Heart left ventricle (tissue), 13 donors: ENCODE results near the gene USP48.

Experiments
- POLR2A ChIP-seq, 2 donors: fragments of 450-650 bp; IDR thresholded peaks; one replicate each; pipeline ENCODE4 v1.6.1; 2017; ENCODE audit warnings: antibody characterized with exemption in 2 of 2, mild to moderate bottlenecking in 2 of 2, moderate library complexity in 2 of 2
- TF ChIP-seq, protein P1 (sequence below), 12 donors: fragments of 200-600 bp; sonication (generic) in 4 of 12; IDR thresholded peaks; one replicate each; pipeline versions ENCODE4 v1.5.0 to v1.8.0; 2018 to 2022; ENCODE audit warnings: antibody characterized with exemption in 12 of 12, mild to moderate bottlenecking in 5 of 12
- donor health status: ischemic (EF 13 %, LVEDD 7.1; RV severe dilation, severe dysfunction).
- donor health status: DM: no; HTN: yes; CAD: no.
- donor health status: DM: no; HTN: no; CAD: no.
- donor health status: ischemic (EF 25% LVEDD 6.9; RV normal size, moderate dysfunction).
- donor health status: ischemic (EF 25% LVEDD 5.7; RV mildly dilated, moderate dysfunction).
- donor health status: ischemic (EF 35%, LVEDD 5.7; RV mildly dilated, moderate dysfunction).
- donor health status: nonischemic (EF 11% LVEDD 7.7; RV severe dilation, severe dysfunction).
- donor health status: DM: yes; HTN: yes; CAD: no.
- donor health status: PGD.
- donor health status: ischemic (EF 29% LVEDD 5.4; RV normal size, mild dysfunction).
- donor health status: nonischemic (EF 23%, LVEDD 6.1; RV moderate dilation, normal function).

DNA sequence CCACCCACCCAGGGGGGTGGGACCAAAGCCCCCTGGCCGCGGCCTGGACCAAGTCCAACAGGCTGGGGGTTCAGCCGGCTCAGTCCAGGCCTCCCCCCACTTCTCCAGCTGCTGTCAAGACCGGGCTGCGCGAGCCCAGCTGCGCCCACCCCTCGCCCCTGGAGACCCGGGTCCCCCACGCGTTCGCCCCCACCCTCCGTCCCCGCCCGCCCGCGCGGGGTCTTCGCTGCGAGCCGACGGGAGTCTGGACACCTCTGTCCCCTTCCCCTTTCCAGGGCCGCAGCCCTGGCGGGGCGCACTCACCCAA, 114.0 kb downstream of the USP48 start:
- TF ChIP-seq, protein P1, sequence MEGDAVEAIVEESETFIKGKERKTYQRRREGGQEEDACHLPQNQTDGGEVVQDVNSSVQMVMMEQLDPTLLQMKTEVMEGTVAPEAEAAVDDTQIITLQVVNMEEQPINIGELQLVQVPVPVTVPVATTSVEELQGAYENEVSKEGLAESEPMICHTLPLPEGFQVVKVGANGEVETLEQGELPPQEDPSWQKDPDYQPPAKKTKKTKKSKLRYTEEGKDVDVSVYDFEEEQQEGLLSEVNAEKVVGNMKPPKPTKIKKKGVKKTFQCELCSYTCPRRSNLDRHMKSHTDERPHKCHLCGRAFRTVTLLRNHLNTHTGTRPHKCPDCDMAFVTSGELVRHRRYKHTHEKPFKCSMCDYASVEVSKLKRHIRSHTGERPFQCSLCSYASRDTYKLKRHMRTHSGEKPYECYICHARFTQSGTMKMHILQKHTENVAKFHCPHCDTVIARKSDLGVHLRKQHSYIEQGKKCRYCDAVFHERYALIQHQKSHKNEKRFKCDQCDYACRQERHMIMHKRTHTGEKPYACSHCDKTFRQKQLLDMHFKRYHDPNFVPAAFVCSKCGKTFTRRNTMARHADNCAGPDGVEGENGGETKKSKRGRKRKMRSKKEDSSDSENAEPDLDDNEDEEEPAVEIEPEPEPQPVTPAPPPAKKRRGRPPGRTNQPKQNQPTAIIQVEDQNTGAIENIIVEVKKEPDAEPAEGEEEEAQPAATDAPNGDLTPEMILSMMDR (IDR thresholded peaks at IDR 0.05), result no peak
- no peak for TF ChIP-seq POLR2A (IDR thresholded peaks at IDR 0.05)
